ENCODE data around the gene DNASE1L1.

GRCh38 chrX:154436983-154437752, 28.1 kb upstream of the DNASE1L1 start, which contains the start of gene GDI1:
- TF ChIP-seq CREB1 (IDR thresholded peaks at IDR 0.05; ENCODE audit: low read depth) (no peak), TAF1 (IDR thresholded peaks at IDR 0.05; ENCODE audit: low read depth) (peak; percentile 69; the same call in 1 of the 2 replicates), EP300 (IDR thresholded peaks at IDR 0.05; ENCODE audit: borderline replicate concordance) (peak; percentile 20; the same call in 1 of the 2 replicates), MAX (IDR thresholded peaks at IDR 0.05) (no peak), FOXM1 (IDR thresholded peaks at IDR 0.05; ENCODE audit: borderline replicate concordance, low read depth) (no peak), TEAD4 (IDR thresholded peaks at IDR 0.05) (no peak)
- TF ChIP-seq, protein P1, sequence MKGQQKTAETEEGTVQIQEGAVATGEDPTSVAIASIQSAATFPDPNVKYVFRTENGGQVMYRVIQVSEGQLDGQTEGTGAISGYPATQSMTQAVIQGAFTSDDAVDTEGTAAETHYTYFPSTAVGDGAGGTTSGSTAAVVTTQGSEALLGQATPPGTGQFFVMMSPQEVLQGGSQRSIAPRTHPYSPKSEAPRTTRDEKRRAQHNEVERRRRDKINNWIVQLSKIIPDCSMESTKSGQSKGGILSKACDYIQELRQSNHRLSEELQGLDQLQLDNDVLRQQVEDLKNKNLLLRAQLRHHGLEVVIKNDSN (IDR thresholded peaks at IDR 0.05), result no peak

Measured in Ishikawa (cell line).